H9 (cell line): ENCODE measurements around the gene HS3ST4. TPM values are rescaled to one million over a fixed set of nuclear protein-coding genes. Genes with fewer than 3 reads are reported as not detected.

ENCODE experiments used
- DNase-seq: peaks from one replicate; pipeline ENCODE4 v3.0.0-alpha.2; 2017
- H2AFZ ChIP-seq: one replicate; pipeline ENCODE4 v1.6.1; 2013; ENCODE audit warnings: mild to moderate bottlenecking, low read length, control low read depth, moderate library complexity
- H2AK5ac ChIP-seq: 2 replicates; pipeline ENCODE4 v1.6.1; 2013; ENCODE audit warnings: low read length, control low read depth, mixed read lengths; ENCODE audit not compliant: insufficient read length
- H2BK120ac ChIP-seq: one replicate; pipeline ENCODE4 v1.6.1; 2013; ENCODE audit warnings: low read depth, mild to moderate bottlenecking, low read length, control low read depth, inconsistent platforms; ENCODE audit not compliant: poor library complexity, severe bottlenecking
- H2BK12ac ChIP-seq: 2 replicates; pipeline ENCODE4 v1.6.1; 2013; ENCODE audit warnings: low read length, control low read depth, mixed read lengths, low read depth; ENCODE audit not compliant: insufficient read length
- H2BK15ac ChIP-seq: 2 replicates; pipeline ENCODE4 v1.6.1; 2013; ENCODE audit warnings: low read depth, low read length, control low read depth
- H2BK20ac ChIP-seq: one replicate; pipeline ENCODE4 v1.6.1; 2013; ENCODE audit warnings: low read depth, mild to moderate bottlenecking, low read length, control low read depth, inconsistent platforms; ENCODE audit not compliant: poor library complexity, severe bottlenecking
- H2BK5ac ChIP-seq: 2 replicates; pipeline ENCODE4 v1.6.1; 2013; ENCODE audit warnings: low read length, control low read depth, mixed read lengths; ENCODE audit not compliant: insufficient read length
- H3K14ac ChIP-seq: 2 replicates; pipeline ENCODE4 v1.6.1; 2013; ENCODE audit warnings: low read length, control low read depth; ENCODE audit not compliant: insufficient read depth
- H3K18ac ChIP-seq: 2 replicates; pipeline ENCODE4 v1.6.1; 2013; ENCODE audit warnings: low read depth, mild to moderate bottlenecking, mixed read lengths, low read length, control low read depth; ENCODE audit not compliant: insufficient read length
- H3K23ac ChIP-seq: 2 replicates; pipeline ENCODE4 v1.6.1; 2013; ENCODE audit warnings: low read length, control low read depth, mixed read lengths, low read depth; ENCODE audit not compliant: insufficient read length
- H3K23me2 ChIP-seq: 2 replicates; pipeline ENCODE4 v1.6.1; 2013; ENCODE audit warnings: low read depth, mild to moderate bottlenecking, mixed read lengths, low read length, control low read depth; ENCODE audit not compliant: insufficient read length, poor library complexity, severe bottlenecking
- H3K27ac ChIP-seq: 2 replicates; pipeline ENCODE4 v1.5.1; 2013; ENCODE audit warnings: low read length, control low read depth, mixed read lengths, low read depth; ENCODE audit not compliant: insufficient read length
- H3K27me3 ChIP-seq: 2 replicates; pipeline ENCODE4 v1.6.1; 2013; ENCODE audit warnings: low read length, control low read depth, inconsistent platforms; ENCODE audit not compliant: insufficient read depth
- H3K4ac ChIP-seq: 2 replicates; pipeline ENCODE4 v1.6.1; 2013; ENCODE audit warnings: low read depth, mild to moderate bottlenecking, control low read depth, inconsistent platforms, low read length, moderate library complexity
- H3K4me1 ChIP-seq: 2 replicates; pipeline ENCODE4 v1.6.1; 2013; ENCODE audit warnings: low read length, control low read depth, inconsistent platforms; ENCODE audit not compliant: insufficient read depth
- H3K4me2 ChIP-seq: 2 replicates; pipeline ENCODE4 v1.6.1; 2013; ENCODE audit warnings: low read length, control low read depth, mixed read lengths; ENCODE audit not compliant: insufficient read length, insufficient read depth
- H3K56ac ChIP-seq: 2 replicates; pipeline ENCODE4 v1.6.1; 2013; ENCODE audit warnings: low read depth, mild to moderate bottlenecking, mixed read lengths, low read length, control low read depth; ENCODE audit not compliant: insufficient read length
- H3K79me1 ChIP-seq: 2 replicates; pipeline ENCODE4 v1.6.1; 2013; ENCODE audit warnings: low read depth, mild to moderate bottlenecking, moderate library complexity, low read length, control low read depth, inconsistent platforms; ENCODE audit not compliant: insufficient read depth, poor library complexity, severe bottlenecking
- H3K79me2 ChIP-seq: 2 replicates; pipeline ENCODE4 v1.6.1; 2013; ENCODE audit warnings: low read length, control low read depth, inconsistent platforms; ENCODE audit not compliant: insufficient read depth
- H3K9ac ChIP-seq: 2 replicates; pipeline ENCODE4 v1.6.1; 2013; ENCODE audit warnings: low read length, control low read depth, mixed read lengths; ENCODE audit not compliant: insufficient read length; ENCODE audit errors: extremely low read depth
- H3K9me3 ChIP-seq: one replicate; pipeline ENCODE4 v1.6.1; 2013; ENCODE audit warnings: low read depth, low read length, inconsistent platforms; ENCODE audit not compliant: control insufficient read depth
- H3T11ph ChIP-seq: one replicate; pipeline ENCODE4 v1.6.1; 2013; ENCODE audit warnings: mild to moderate bottlenecking, low read length, control low read depth, inconsistent platforms
- H4K20me1 ChIP-seq: one replicate; pipeline ENCODE4 v1.6.1; 2013; ENCODE audit not compliant: control insufficient read depth, insufficient read length, insufficient read depth
- H4K5ac ChIP-seq: 2 replicates; pipeline ENCODE4 v1.6.1; 2013; ENCODE audit warnings: low read depth, mild to moderate bottlenecking, mixed read lengths, low read length, control low read depth; ENCODE audit not compliant: insufficient read length
- H4K8ac ChIP-seq: replicated peaks from 2 replicates; pipeline ENCODE4 v1.6.1; 2013; ENCODE audit warnings: low read length, control low read depth, mixed read lengths, low read depth; ENCODE audit not compliant: insufficient read length
- H4K91ac ChIP-seq: 2 replicates; pipeline ENCODE4 v1.6.1; 2013; ENCODE audit warnings: low read depth, mild to moderate bottlenecking, moderate library complexity, mixed read lengths, low read length, control low read depth; ENCODE audit not compliant: insufficient read length
- H3K27ac Mint-ChIP-seq, 3 experiments: 2 replicates in 2 of 3; 3 replicates in 1 of 3; pipeline ENCODE4 v1.8.0; 2020 to 2021; ENCODE audit warnings: mixed read lengths in 3 of 3, mild to moderate bottlenecking in 1 of 3, moderate library complexity in 1 of 3
- H3K27me3 Mint-ChIP-seq: 2 replicates; pipeline ENCODE4 v1.8.0; 2021; ENCODE audit warnings: low read depth, mild to moderate bottlenecking, moderate library complexity, mixed read lengths
- H3K36me3 Mint-ChIP-seq, 3 experiments: 2 replicates in 2 of 3; 3 replicates in 1 of 3; pipeline ENCODE4 v1.8.0; 2020 to 2021; ENCODE audit warnings: low read depth in 3 of 3, mixed read lengths in 3 of 3; ENCODE audit not compliant: insufficient read depth in 1 of 3
- H3K4me1 Mint-ChIP-seq, 2 experiments: 2 replicates each; pipeline ENCODE4 v1.8.0; 2020; ENCODE audit warnings: mixed read lengths in 2 of 2
- H3K4me3 Mint-ChIP-seq, 2 experiments: 2 replicates in 1 of 2; 3 replicates in 1 of 2; pipeline ENCODE4 v1.8.0; 2020 to 2021; ENCODE audit warnings: mild to moderate bottlenecking in 2 of 2, mixed read lengths in 2 of 2, moderate library complexity in 1 of 2
- H3K9me3 Mint-ChIP-seq, 2 experiments: 2 replicates in 1 of 2; 3 replicates in 1 of 2; pipeline ENCODE4 v1.8.0; 2020; ENCODE audit warnings: mild to moderate bottlenecking in 2 of 2, mixed read lengths in 2 of 2, moderate library complexity in 1 of 2
- WGBS: extraction: QIAGEN DNeasy Blood & Tissue Kit; methylation state at CpG from one replicate; pipeline ENCODE4 v1.1.7; 2013; ENCODE audit warnings: missing lambda C conversion rate, low lambda C conversion rate, mixed read lengths; ENCODE audit not compliant: insufficient read length; ENCODE audit errors: extremely low coverage; 5-methylcytosine and 5-hydroxymethylcytosine counted together
- total RNA-seq: library from RNA; stranded (reverse); gene quantifications from 2 replicates; pipeline ENCODE4 v1.2.1, GENCODE V29; 2021
- TF ChIP-seq, protein P1 (sequence below): fragments of 200-600 bp; sonication (generic); conservative IDR thresholded peaks from 3 replicates; pipeline ENCODE4 v1.8.0; 2021; ENCODE audit warnings: antibody characterized with exemption, mild to moderate bottlenecking

Gene HS3ST4
- total RNA-seq, 1 experiment from 2014 or later = 1.7 TPM

DNA sequence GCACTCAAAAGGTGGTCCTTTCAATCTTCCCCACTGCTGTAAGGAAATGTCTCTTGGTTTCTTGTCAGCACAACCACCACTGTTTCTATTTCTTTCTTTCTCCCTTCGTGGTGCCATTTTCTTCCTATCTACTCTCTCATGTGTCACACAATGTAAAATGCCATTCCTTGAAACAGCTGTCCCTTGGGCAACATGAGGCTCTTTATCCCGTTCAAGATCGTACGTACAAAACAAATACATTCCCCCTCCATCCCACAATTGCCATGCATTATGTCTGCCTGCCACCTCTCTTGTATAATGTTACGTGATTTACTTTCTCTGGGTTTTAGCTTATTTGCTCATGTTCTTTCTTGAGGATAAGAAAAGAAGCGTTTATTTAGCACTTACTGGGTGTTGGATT is 410.6 kb downstream of the HS3ST4 start:
- H4K8ac ChIP-seq = no peak overlapping the region
- no peaks in the 10 kb centered on the region for H4K20me1 ChIP-seq
- no peaks in the 10 kb centered on the region for H3K4me1 ChIP-seq
- H2BK20ac ChIP-seq = no peak overlapping the region
- H3K9me3 ChIP-seq = no peaks in the 10 kb centered on the region
- H3K79me2 ChIP-seq = no peaks in the 10 kb centered on the region
- H3K27me3 Mint-ChIP-seq = no peaks in the 10 kb centered on the region; the same call in none of the 2 replicates
- peaks cover 0 to 5% (median 0%) of the 10 kb centered on the region in 3 experiments; a peak in 2 of 7 replicates for H3K36me3 Mint-ChIP-seq
- no peaks in the 10 kb centered on the region for H3K4me1 Mint-ChIP-seq
- H2AK5ac ChIP-seq = no peak overlapping the region
- no peak overlapping the region for H2BK5ac ChIP-seq
- WGBS = no CpG with 5 or more reads among the region's 6 CpGs
- H3K9me3 Mint-ChIP-seq = no peaks in the 10 kb centered on the region; a peak in 1 of 5 replicates
- H3K14ac ChIP-seq = no peak overlapping the region
- no peaks in the 10 kb centered on the region for H3K27me3 ChIP-seq
- no peak overlapping the region for H2AFZ ChIP-seq
- H3K23ac ChIP-seq = no peak overlapping the region
- no peaks in the 10 kb centered on the region for H3K23me2 ChIP-seq
- DNase-seq = no peak
- no peak overlapping the region for H4K91ac ChIP-seq
- H4K5ac ChIP-seq = no peak overlapping the region
- H3K27ac Mint-ChIP-seq = no peak overlapping the region
- no peak overlapping the region for H3K18ac ChIP-seq
- H3K9ac ChIP-seq = no peak overlapping the region
- H2BK120ac ChIP-seq = no peak overlapping the region
- H3K79me1 ChIP-seq = no peaks in the 10 kb centered on the region
- H3K4ac ChIP-seq = no peak overlapping the region
- H3K27ac ChIP-seq = no peak overlapping the region
- H2BK15ac ChIP-seq = no peak overlapping the region
- no peak overlapping the region for H3K56ac ChIP-seq
- no peak overlapping the region for H3T11ph ChIP-seq
- TF ChIP-seq, protein P1, sequence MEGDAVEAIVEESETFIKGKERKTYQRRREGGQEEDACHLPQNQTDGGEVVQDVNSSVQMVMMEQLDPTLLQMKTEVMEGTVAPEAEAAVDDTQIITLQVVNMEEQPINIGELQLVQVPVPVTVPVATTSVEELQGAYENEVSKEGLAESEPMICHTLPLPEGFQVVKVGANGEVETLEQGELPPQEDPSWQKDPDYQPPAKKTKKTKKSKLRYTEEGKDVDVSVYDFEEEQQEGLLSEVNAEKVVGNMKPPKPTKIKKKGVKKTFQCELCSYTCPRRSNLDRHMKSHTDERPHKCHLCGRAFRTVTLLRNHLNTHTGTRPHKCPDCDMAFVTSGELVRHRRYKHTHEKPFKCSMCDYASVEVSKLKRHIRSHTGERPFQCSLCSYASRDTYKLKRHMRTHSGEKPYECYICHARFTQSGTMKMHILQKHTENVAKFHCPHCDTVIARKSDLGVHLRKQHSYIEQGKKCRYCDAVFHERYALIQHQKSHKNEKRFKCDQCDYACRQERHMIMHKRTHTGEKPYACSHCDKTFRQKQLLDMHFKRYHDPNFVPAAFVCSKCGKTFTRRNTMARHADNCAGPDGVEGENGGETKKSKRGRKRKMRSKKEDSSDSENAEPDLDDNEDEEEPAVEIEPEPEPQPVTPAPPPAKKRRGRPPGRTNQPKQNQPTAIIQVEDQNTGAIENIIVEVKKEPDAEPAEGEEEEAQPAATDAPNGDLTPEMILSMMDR = no peak
- no peak overlapping the region for H3K4me2 ChIP-seq
- no peak overlapping the region for H2BK12ac ChIP-seq
- H3K4me3 Mint-ChIP-seq = no peak overlapping the region
